Erythroblast (primary cell): ENCODE results near the gene SLN.

Experiments
- GATA1 ChIP-seq: IDR thresholded peaks from 2 replicates; pipeline ENCODE4 v1.6.1; 2011; ENCODE audit warnings: low read depth, mild to moderate bottlenecking, control low read depth, low read length, moderate library complexity
- POLR2A ChIP-seq: IDR thresholded peaks from 2 replicates; pipeline ENCODE4 v1.6.1; 2011; ENCODE audit warnings: mild to moderate bottlenecking, low read length

- TF ChIP-seq POLR2A (no peak), GATA1 (no peak)
Observed at GRCh38 chr11:107733518-107733917, 21.7 kb upstream of the SLN start.
